Eye (tissue), 1 donor: ENCODE measurements around the gene CPT1C.

Experiments used
- DNase-seq: peaks from one replicate; pipeline ENCODE4 v3.0.0-alpha.2; 2015

Gene CPT1C

GRCh38 chr19:49683814-49684250 is 7.1 kb upstream of the CPT1C start:
- no peak for DNase-seq

- no peak for DNase-seq
Observed at GRCh38 chr19:49684251-49684982, 6.5 kb upstream of the CPT1C start.

GRCh38 chr19:49684983-49685553 is 5.8 kb upstream of the CPT1C start:
- no peak for DNase-seq

- DNase-seq = no peak
Observed at GRCh38 chr19:49685845-49686332, 5.0 kb upstream of the CPT1C start.

- DNase-seq = no peak
Observed at GRCh38 chr19:49686503-49687088, 4.3 kb upstream of the CPT1C start.

GRCh38 chr19:49687150-49687549 is 3.8 kb upstream of the CPT1C start:
- no peak for DNase-seq

GRCh38 chr19:49687566-49688316 is 3.2 kb upstream of the CPT1C start:
- no peak for DNase-seq

- DNase-seq = no peak
Observed at GRCh38 chr19:49688531-49689132, 2.3 kb upstream of the CPT1C start.

GRCh38 chr19:49689133-49690078 is 1.5 kb upstream of the CPT1C start, which contains the start of gene ADM5:
Gene ADM5, plus strand, starts transcription at chr19:49689594. Its CDS starts 244 bp downstream, at chr19:49689838.
- peak; percentile 65 for DNase-seq

GRCh38 chr19:49690079-49690655 is 749 bp upstream of the CPT1C start:
- no peak for DNase-seq

- peak; percentile 95 for DNase-seq
Observed at GRCh38 chr19:49691243-49692146, 579 bp downstream of the CPT1C start.

- no peak for DNase-seq
Observed at GRCh38 chr19:49692147-49692506, 1.2 kb downstream of the CPT1C start.

GRCh38 chr19:49696115-49696514 is 5.2 kb downstream of the CPT1C start:
- no peak for DNase-seq

- DNase-seq = no peak
Observed at GRCh38 chr19:49696865-49697264, 5.9 kb downstream of the CPT1C start.

GRCh38 chr19:49699364-49699763 is 8.4 kb downstream of the CPT1C start:
- DNase-seq = no peak

GRCh38 chr19:49700563-49700962 is 9.6 kb downstream of the CPT1C start:
- no peak for DNase-seq

- no peak for DNase-seq
Observed at GRCh38 chr19:49701271-49701786, 10.4 kb downstream of the CPT1C start.

GRCh38 chr19:49704888-49705642 is 14.1 kb downstream of the CPT1C start:
- DNase-seq = no peak

- DNase-seq = no peak
Observed at GRCh38 chr19:49705919-49706318, 15.0 kb downstream of the CPT1C start.
